HCT116 (cell line): Measurements from ENCODE around the gene SNX8. TPM values are rescaled to one million over a fixed set of nuclear protein-coding genes. Genes with fewer than 3 reads are reported as not detected.

Experiments used
- ATAC-seq: fragments of 200-7000 bp; cut with Tn5 transposase; 2 replicates; pipeline ENCODE4 v1.9.1; 2020; ENCODE audit warnings: mild to moderate bottlenecking, moderate library complexity
- BruUV-seq: library from RNA; stranded (reverse); fragments of 400-500 nt; replicated peaks from 2 replicates; lab custom pipeline; 2021; lab: Mats Ljungman, UMichigan
- CTCF ChIA-PET: fragments of 300-600 bp; sonication (Branson Sonifier 250); formaldehyde crosslinking; loops from one replicate; lab custom pipeline; 2021; ENCODE audit warnings: antibody characterized with exemption; lab: Charles Lee
- POLR2A ChIA-PET: fragments of 300-600, 350-600 bp; sonication (Branson Sonifier 250); formaldehyde crosslinking; loops from one replicate; lab custom pipeline; 2021; ENCODE audit warnings: antibody characterized with exemption; lab: Charles Lee
- RAD21 ChIA-PET, 2 experiments: fragments of 300-600 bp; sonication (Branson Sonifier 250); formaldehyde crosslinking; loops; one replicate each; lab custom pipeline; 2023; ENCODE audit warnings: low total read pairs in 2 of 2; ENCODE audit not compliant: uncharacterized antibody in 2 of 2, unreplicated experiment in 2 of 2, low non-redundant PET in 1 of 2; lab: Charles Lee
- DNase-seq: peaks from one replicate; pipeline ENCODE4 v3.0.0-alpha.2; 2010; ENCODE audit warnings: low read depth, low spot score
- H2AFZ ChIP-seq: fragments of 200-600 bp; shearing (Covaris generic), sonication (generic); 2 replicates; pipeline ENCODE4 v1.6.1; 2017; ENCODE audit warnings: low read depth, mixed run types, mixed read lengths, antibody characterized with exemption, low read length; ENCODE audit not compliant: poor library complexity, severe bottlenecking
- H3K27ac ChIP-seq: 2 replicates; pipeline ENCODE4 v1.5.1; 2012; ENCODE audit warnings: low read depth, low read length
- H3K27me3 ChIP-seq: fragments of 200-600 bp; sonication (generic); 2 replicates; pipeline ENCODE4 v1.6.1; 2016; ENCODE audit warnings: mixed run types, low read length, mixed read lengths; ENCODE audit not compliant: insufficient read depth
- H3K36me3 ChIP-seq, 2 experiments: fragments of 200-500 bp in 1 of 2; fragments of 200-600 bp in 1 of 2; sonication (Bioruptor generic) in 1 of 2; sonication (generic) in 1 of 2; 2 replicates each; pipeline versions ENCODE4 v1.5.1 to v1.6.1; 2014 to 2016; ENCODE audit warnings: low read length in 2 of 2, inconsistent platforms in 1 of 2, mixed read lengths in 1 of 2, mixed run types in 1 of 2; ENCODE audit not compliant: insufficient read depth in 2 of 2, control insufficient read depth in 1 of 2
- H3K4me1 ChIP-seq, 2 experiments: fragments of 200-600 bp in 1 of 2; sonication (generic) in 1 of 2; 2 replicates each; pipeline versions ENCODE4 v1.5.1 to v1.6.1; 2012 to 2017; ENCODE audit warnings: low read length in 2 of 2, inconsistent platforms in 1 of 2, mild to moderate bottlenecking in 1 of 2, mixed read lengths in 1 of 2, mixed run types in 1 of 2, moderate library complexity in 1 of 2; ENCODE audit not compliant: insufficient read depth in 2 of 2, control insufficient read depth in 1 of 2
- H3K4me2 ChIP-seq: fragments of 200-600 bp; sonication (generic); 2 replicates; pipeline ENCODE4 v1.6.1; 2017; ENCODE audit warnings: mixed run types, low read length, mixed read lengths
- H3K4me3 ChIP-seq, 2 experiments: fragments of 200-600 bp in 1 of 2; sonication (generic) in 1 of 2; replicated peaks in 1 of 2; 2 replicates each; pipeline ENCODE4 v1.5.1; 2011 to 2016; ENCODE audit warnings: low read length in 2 of 2, control low read depth in 1 of 2, low read depth in 1 of 2, mild to moderate bottlenecking in 1 of 2, mixed read lengths in 1 of 2, mixed run types in 1 of 2
- H3K79me2 ChIP-seq: fragments of 200-600 bp; sonication (generic); 2 replicates; pipeline ENCODE4 v1.6.1; 2017; ENCODE audit warnings: mild to moderate bottlenecking, mixed run types, low read length, moderate library complexity, mixed read lengths; ENCODE audit not compliant: insufficient read depth
- H3K9ac ChIP-seq: fragments of 200-600 bp; sonication (generic); 2 replicates; pipeline ENCODE4 v1.6.1; 2016; ENCODE audit warnings: low read length, mixed read lengths
- H3K9me2 ChIP-seq: fragments of 200-600 bp; sonication (generic), shearing (Covaris generic); 2 replicates; pipeline ENCODE4 v1.6.1; 2017; ENCODE audit warnings: mixed run types, mild to moderate bottlenecking, moderate library complexity; ENCODE audit not compliant: insufficient read depth
- H3K9me3 ChIP-seq, 2 experiments: fragments of 200-500 bp in 1 of 2; fragments of 200-600 bp in 1 of 2; sonication (Bioruptor generic) in 1 of 2; sonication (generic) in 1 of 2; 2 replicates each; pipeline ENCODE4 v1.6.1; 2014 to 2017; ENCODE audit warnings: low read length in 2 of 2, mixed read lengths in 2 of 2, inconsistent platforms in 1 of 2, low read depth in 1 of 2, mild to moderate bottlenecking in 1 of 2, mixed run types in 1 of 2, moderate library complexity in 1 of 2; ENCODE audit not compliant: control insufficient read depth in 1 of 2, insufficient read depth in 1 of 2
- H4K20me1 ChIP-seq: fragments of 200-600 bp; sonication (generic), shearing (Covaris generic); 2 replicates; pipeline ENCODE4 v1.6.1; 2017; ENCODE audit warnings: mixed run types, mild to moderate bottlenecking, moderate library complexity; ENCODE audit not compliant: insufficient read depth
- ATF3 ChIP-seq: IDR thresholded peaks from 2 replicates; pipeline ENCODE4 v1.6.1; 2012
- CBX3 ChIP-seq: IDR thresholded peaks from 2 replicates; pipeline ENCODE4 v1.6.1; 2012; ENCODE audit warnings: low read depth
- CEBPB ChIP-seq: IDR thresholded peaks from 2 replicates; pipeline ENCODE4 v1.6.1; 2012; ENCODE audit warnings: low read depth
- MAX ChIP-seq: IDR thresholded peaks from 2 replicates; pipeline ENCODE4 v1.6.1; 2012
- POLR2A ChIP-seq: IDR thresholded peaks from 2 replicates; pipeline ENCODE4 v1.7.0; 2011; ENCODE audit warnings: borderline replicate concordance; ENCODE audit not compliant: insufficient read depth, insufficient read length; ENCODE audit errors: extremely low read depth
- POLR2AphosphoS5 ChIP-seq: IDR thresholded peaks from 2 replicates; pipeline ENCODE4 v1.6.1; 2011; ENCODE audit warnings: mild to moderate bottlenecking, low read depth, low read length, moderate library complexity
- REST ChIP-seq: IDR thresholded peaks from 2 replicates; pipeline ENCODE4 v1.6.1; 2012; ENCODE audit warnings: low read depth
- SIN3A ChIP-seq: IDR thresholded peaks from 2 replicates; pipeline ENCODE4 v1.6.1; 2012; ENCODE audit warnings: low read depth
- TCF7L2 ChIP-seq: IDR thresholded peaks from 2 replicates; pipeline ENCODE4 v1.7.0; 2011; ENCODE audit warnings: borderline replicate concordance, inconsistent platforms; ENCODE audit not compliant: insufficient read depth, insufficient read length; ENCODE audit errors: extremely low read depth
- YY1 ChIP-seq: IDR thresholded peaks from 2 replicates; pipeline ENCODE4 v1.6.1; 2011; ENCODE audit warnings: low read length, low read depth, moderate library complexity, mild to moderate bottlenecking; ENCODE audit not compliant: insufficient replicate concordance; ENCODE audit errors: extremely low read depth
- ZFX ChIP-seq: fragments of 450-650 bp; IDR thresholded peaks from 2 replicates; pipeline ENCODE4 v1.6.1; 2017
- ZNF274 ChIP-seq: fragments of 200-500 bp; sonication (Bioruptor generic); IDR thresholded peaks from 2 replicates; pipeline ENCODE4 v1.6.1; 2014; ENCODE audit warnings: mild to moderate bottlenecking, low read depth, low read length, inconsistent platforms
- intact Hi-C: fragments of 100-400 bp; cut with micrococcal nuclease; formaldehyde crosslinking; loops from 2 replicates; pipeline ENCODE4 v1.10.0; 2022
- total RNA-seq: library from RNA; stranded (reverse); gene quantifications from one replicate; pipeline ENCODE4 v1.2.1, GENCODE V29; 2021; ENCODE audit not compliant: unreplicated experiment

The SNX8 gene
- total RNA-seq, 1 experiment from 2014 or later = 41.7 TPM

- CTCF ChIA-PET = no interaction called here
- H3K4me3 ChIP-seq = peak within 1 kb of the TSS; percentile 98 to 99
Measured at GRCh38 chr7:2354186-2354938, 40.1 kb upstream of the SNX8 start, which contains the start of gene EIF3B. Gene EIF3B (plus strand): TSS chr7:2354827. CDS start chr7:2354922, 95 bp downstream.

More at GRCh38 chr7:2354186-2354938, 40.1 kb upstream of the SNX8 start, which contains the start of gene EIF3B:
- Histone ChIP-seq H3K79me2 (peaks cover 50% of the 10 kb centered on the region), H3K27me3 (no peaks in the 10 kb centered on the region), H4K20me1 (peaks cover 35% of the 10 kb centered on the region; the same call in 1 of the 2 replicates), H3K9me2 (no peaks in the 10 kb centered on the region), H3K4me2 (peak within 1 kb of the TSS; percentile 90), H2AFZ (peak within 1 kb of the TSS; percentile 83), H3K27ac (peak within 1 kb of the TSS; percentile 78), H3K9ac (peak within 1 kb of the TSS; percentile 97), H3K36me3 (peaks cover 11 to 29% of the 10 kb centered on the region in 2 experiments), H3K9me3 (no peaks in the 10 kb centered on the region), H3K4me1 (peaks cover 6 to 33% of the 10 kb centered on the region in 2 experiments)
- TF ChIP-seq ZNF274 (no peak), ZFX (no peak), SIN3A (no peak), CBX3 (no peak), CEBPB (no peak), ATF3 (no peak), YY1 (peak; percentile 96), POLR2A (peak; percentile 51), REST (no peak), POLR2AphosphoS5 (peak; percentile 83), MAX (no peak), TCF7L2 (peak; percentile 28)
- DNase-seq (peak; percentile 91), ATAC-seq (peak; percentile 83)
- ChIA-PET POLR2A (interaction anchor here (0.6 to 1.4 kb wide), 6 partner anchors 17 to 356 kb away, joined by 3 to 6 read pairs (median 4); no protein-coding TSS in a partner anchor), RAD21 (interaction anchor here in 1 of 2 experiments (0.8 kb wide), 1 partner anchor 114 kb away, joined by 4 read pairs; no protein-coding TSS in a partner anchor)
- BruUV-seq = no TSS peak
- intact Hi-C loops = loop anchor here (2.0 kb wide), 1 partner anchor 40 kb away; the partner anchor contains the start of gene SNX8
